Ammon's horn (tissue), 1 donor: Measurements from ENCODE around the gene CRYBG3.
A peak's percentile ranks its signal among the peaks of the same experiment; 100 is the strongest.

Experiments used
- DNase-seq: peaks from one replicate; pipeline ENCODE4 v3.0.0-alpha.2; 2016; ENCODE audit warnings: low spot score

CRYBG3 gene

GRCh38 chr3:97838393-97838792 lies 16.6 kb downstream of the CRYBG3 start:
- no peak for DNase-seq

DNA sequence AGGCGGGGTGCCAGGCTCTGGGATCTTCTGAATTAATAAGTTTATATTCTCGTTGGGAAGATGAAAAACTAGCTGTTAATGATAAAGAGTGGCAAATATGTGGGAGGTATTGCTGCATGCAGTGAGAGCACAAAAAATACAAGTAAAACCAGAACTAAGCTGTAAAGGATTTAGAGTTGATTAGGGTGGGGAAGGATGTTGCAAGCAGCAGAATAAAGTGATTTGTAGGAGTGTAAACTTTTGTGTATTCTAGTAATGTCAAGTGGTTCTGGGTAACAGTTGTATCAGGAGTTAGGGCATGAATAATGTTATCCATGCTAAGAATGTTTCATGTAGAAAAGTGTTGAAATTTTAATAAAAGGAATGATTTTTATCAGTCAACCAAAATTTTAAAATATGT lies 18.1 kb downstream of the CRYBG3 start:
- no peak for DNase-seq

DNA sequence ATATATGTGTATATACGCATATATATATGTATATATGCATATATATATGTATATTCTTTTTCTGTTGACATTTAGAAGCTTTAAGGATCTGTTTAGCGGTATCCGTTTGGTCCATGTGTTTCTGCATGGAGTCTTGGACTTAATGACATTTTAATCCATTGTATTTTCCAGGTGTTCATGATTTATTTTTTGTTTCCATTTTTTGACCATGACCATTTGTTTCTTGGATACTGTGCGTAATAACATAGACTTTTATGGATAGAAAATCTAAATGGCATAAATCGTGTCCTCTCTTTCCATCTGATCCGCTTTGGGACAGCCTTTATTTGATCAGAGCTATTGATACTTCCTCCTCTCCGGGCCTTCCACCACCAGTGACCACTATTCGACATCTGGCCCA lies 19.5 kb downstream of the CRYBG3 start:
- no peak for DNase-seq

- no peak for DNase-seq
Observed at GRCh38 chr3:97841956-97842355, 20.1 kb downstream of the CRYBG3 start.

- no peak for DNase-seq
Observed at GRCh38 chr3:97848779-97849178, 27.0 kb downstream of the CRYBG3 start.

- no peak for DNase-seq
Observed at GRCh38 chr3:97857401-97857800, 35.6 kb downstream of the CRYBG3 start.

- DNase-seq = no peak
Observed at GRCh38 chr3:97860364-97860763, 38.6 kb downstream of the CRYBG3 start.

- DNase-seq = no peak
Observed at GRCh38 chr3:97862582-97862981, 40.8 kb downstream of the CRYBG3 start.

DNA sequence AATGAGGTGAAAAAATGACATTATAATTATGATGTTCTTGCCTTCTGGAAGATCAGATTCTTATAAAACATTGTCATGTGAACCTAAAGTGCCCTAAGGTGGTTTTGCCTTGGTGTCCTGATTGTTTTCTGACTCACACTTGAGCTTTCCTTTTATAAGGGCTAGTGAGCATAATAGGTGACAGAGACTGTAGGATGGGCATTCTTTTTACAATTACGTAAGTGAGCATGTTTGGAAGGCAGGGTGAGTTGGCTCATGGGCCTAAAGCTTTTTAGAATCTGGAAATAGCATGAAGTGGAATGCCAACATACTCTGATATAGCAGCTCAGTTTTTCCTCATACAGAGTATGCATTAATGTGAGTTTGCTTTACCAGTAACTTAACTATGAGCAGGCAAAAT lies 41.2 kb downstream of the CRYBG3 start:
- DNase-seq = no peak

DNA sequence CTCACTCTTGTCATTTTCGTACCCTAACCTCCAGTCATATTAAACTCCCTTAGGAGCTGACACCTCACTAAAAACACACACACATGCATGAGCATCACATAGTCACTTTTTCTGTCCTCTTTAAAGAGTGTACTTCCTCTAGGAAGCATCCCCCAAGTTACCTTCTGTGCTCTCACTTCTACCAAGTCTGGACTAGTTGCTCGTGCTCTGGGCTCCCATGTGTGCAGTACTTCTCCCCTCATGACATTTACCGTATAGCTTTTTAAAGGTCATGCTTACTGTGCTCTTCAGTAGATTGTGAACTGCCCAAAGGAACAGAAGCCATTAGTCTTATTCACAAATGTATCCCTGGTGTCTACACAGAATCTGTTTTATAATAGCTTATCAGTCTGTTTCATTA lies 42.0 kb downstream of the CRYBG3 start:
- DNase-seq = no peak

DNA sequence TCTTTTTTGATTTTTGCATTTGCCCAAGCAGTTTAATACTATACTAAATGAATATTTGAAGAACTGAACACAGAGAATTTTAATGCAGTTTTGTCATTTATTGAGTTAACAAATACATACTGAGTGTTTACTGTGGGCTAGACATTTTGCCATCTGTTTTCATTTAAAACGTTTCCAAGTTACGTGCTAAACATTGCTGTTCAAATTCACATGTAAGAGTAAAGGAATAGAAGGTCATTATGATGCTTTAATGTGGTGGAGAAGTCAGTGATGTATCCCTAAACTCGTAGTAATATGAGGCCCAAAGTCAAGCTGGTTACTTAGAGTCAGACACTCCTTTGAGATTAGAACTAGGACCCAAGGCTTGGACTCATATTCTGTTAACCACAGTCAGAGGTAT lies 49.4 kb downstream of the CRYBG3 start:
- DNase-seq = no peak

- DNase-seq = peak; percentile 40
Observed at GRCh38 chr3:97871801-97872524, 50.2 kb downstream of the CRYBG3 start.

DNA sequence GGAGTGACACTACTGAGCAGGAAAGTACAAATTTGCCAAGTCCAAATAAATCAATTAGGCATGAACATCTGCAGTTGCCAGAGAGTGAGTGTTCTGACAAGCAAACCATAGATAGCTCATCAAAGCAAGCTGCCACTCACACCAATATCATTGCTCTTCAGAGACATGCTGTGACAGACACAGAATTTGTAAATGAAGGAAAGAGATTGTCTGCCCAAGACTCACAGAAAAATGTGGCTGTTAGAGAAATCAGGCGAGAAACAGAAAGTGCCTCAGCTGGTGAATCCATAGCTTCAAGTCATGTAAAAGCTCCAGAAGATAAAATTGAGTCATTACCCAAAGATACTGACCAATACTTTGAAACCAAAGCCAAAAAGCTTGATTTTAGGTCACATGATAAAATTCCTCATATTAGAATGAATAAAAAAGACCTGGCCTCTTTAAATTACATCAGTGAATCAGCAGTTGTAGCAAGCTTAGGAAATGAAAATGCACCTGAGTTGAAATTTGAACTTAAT lies 50.8 kb downstream of the CRYBG3 start:
- DNase-seq = no peak

GRCh38 chr3:97880267-97880666 lies 58.5 kb downstream of the CRYBG3 start:
- no peak for DNase-seq

- DNase-seq = no peak
Observed at GRCh38 chr3:97882975-97883598, 61.3 kb downstream of the CRYBG3 start.

DNA sequence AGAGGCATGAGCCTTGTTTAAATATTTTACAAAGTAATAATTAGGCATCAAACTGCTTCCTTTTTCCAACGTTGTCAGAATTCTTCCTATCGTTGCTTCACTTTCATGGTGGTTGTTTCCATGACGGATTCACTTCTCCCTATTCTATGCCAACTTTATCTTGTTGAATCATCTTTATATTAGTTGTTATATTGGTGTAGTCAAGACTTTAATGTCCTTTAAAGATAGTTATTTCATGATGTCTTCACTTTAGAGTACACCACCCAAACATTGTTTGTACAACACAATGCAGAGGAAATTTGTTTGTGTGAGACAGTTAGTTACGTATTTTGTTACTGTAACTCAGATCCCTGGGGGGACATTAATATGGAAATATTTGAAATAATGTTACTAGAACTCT lies 61.9 kb downstream of the CRYBG3 start:
- no peak for DNase-seq

- no peak for DNase-seq
Observed at GRCh38 chr3:97884586-97885123, 62.8 kb downstream of the CRYBG3 start.

DNA sequence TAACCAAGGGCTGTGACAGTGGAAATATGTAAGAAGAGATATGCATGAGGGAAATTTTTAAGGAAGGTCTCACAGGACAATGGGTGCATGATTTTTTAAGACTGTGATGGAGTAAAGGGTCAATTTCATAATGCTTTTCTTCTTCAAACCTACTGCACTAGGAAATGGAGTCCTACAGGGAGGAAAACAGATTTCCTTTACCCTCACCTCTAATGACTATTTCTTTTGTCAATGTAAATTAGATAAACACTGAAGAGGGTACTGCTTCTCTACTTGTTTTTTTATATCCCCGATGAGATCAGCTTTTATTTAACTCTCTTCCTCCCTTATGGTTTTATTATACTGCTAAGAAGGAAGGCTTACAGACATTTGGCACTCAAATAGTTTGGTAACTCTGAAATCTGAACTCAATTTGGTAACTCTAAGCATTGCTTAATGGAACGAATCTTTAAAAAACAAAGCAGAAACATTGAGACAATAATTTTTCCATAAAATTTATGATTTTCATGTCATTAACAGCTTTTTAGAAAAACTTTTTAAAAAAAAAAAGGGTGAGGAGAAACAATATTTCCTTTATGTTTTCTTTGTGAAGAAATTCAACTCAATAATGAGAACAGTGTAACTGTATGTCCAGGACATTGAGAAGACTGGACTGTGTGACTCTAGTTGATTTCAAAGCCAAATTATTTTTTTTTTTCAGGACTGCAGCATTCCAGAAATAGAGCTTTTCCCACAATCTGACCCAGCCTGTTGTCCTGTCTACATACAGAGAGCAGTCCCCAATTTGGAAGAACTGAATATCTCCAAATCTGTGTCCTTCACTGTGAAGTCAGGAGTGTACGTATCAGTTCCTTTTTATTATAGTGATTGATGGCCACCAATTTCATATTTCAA lies 64.4 kb downstream of the CRYBG3 start:
- DNase-seq = no peak

DNA sequence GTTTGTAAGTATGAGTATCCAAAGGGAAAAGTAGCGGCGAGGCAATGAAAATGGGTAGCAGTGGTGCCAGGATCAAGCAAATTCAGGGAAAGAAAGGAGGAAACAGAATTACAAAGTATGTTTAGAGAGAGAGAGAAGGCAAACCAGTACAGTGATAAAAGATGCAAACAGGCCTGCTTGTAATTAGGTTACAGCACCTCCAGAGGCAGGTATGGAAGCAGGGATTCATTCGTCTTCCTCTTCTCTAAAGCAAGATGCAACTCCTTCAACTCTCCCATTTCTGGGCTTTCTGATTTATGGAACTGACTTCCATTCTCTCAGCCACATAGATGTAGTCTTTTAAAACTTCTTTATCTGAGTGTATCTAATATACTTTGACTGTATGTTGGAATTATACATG lies 68.0 kb downstream of the CRYBG3 start:
- DNase-seq = no peak

- no peak for DNase-seq
Observed at GRCh38 chr3:97892852-97893251, 71.0 kb downstream of the CRYBG3 start.

GRCh38 chr3:97895216-97895615 lies 73.4 kb downstream of the CRYBG3 start:
- DNase-seq = no peak

DNA sequence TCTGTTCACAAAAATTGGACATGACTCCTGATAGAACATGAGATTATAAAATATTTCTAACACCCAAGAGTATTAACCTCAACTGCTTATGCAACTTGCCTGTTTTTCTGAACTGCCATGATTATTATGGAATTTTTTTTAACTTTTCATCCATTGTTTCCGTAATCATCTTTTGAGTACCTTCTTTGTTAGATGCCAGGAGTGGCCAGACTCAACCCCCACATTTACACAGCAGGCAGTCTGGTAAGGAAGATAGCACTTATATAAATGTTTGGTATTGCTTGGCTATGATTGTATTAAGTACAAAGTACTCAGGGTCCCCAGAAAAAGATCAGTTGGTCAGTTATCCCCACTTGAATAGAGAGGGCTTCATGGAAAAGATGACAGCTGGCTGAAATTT lies 74.3 kb downstream of the CRYBG3 start:
- no peak for DNase-seq
